ENCODE results near the gene HCN3. TPM values are rescaled to one million over a fixed set of nuclear protein-coding genes. Genes with fewer than 3 reads are reported as not detected.
"Not testable (repeated sequence)": the region's sequence is repeated elsewhere in the genome, so short reads cannot be mapped to it uniquely, and the experiment has no call there.

Gene HCN3
- total RNA-seq (1 to 10 TPM; 3.2 to 3.7 TPM), polyA plus RNA-seq (0.18 TPM)

GRCh38 chr1:155277070-155277901 is at the start of gene HCN3:
Gene HCN3, plus strand, starts transcription at chr1:155277463. Its CDS starts 128 bp downstream, at chr1:155277591.
- Mint-ChIP-seq H3K27ac (peak within 1 kb of the TSS; percentile 56 to 87 (median 64)), H3K9me3 (no peaks in the 10 kb centered on the region), H3K36me3 (peaks cover 0 to 10% (median 0%) of the 10 kb centered on the region in 3 donors), H3K4me1 (peaks cover 33 to 42% (median 37%) of the 10 kb centered on the region in 3 donors), H3K27me3 (no peaks in the 10 kb centered on the region), H3K4me3 (peak within 1 kb of the TSS; percentile 68 to 89 (median 80))
- Histone ChIP-seq H3K4me1 (ENCODE audit: insufficient read depth, low read length) (peaks cover 33% of the 10 kb centered on the region), H3K36me3 (ENCODE audit: insufficient read depth, low read length) (no peaks in the 10 kb centered on the region), H3K27me3 (ENCODE audit: insufficient read depth, low read length, poor library complexity, severe bottlenecking) (no peaks in the 10 kb centered on the region), H3K9me3 (ENCODE audit: low read length) (no peaks in the 10 kb centered on the region), H3K27ac (ENCODE audit: low read depth, low read length) (peak within 1 kb of the TSS; percentile 7), H3K4me3 (ENCODE audit: low read length) (peak within 1 kb of the TSS; percentile 59)
- DNase-seq: peak; percentile 82 to 94 (median 91)
- ChIA-PET CTCF (interaction anchor here (1.1 to 9.0 kb wide), 6 partner anchors 11 to 580 kb away, joined by 3 to 64 read pairs (median 7); partner anchors contain the start of gene GON4L), POLR2A (interaction anchor here (1.0 kb wide), 1 partner anchor 46 kb away, joined by 3 read pairs; no protein-coding TSS in a partner anchor)

- Histone ChIP-seq H3K27me3 (ENCODE audit: insufficient read depth, low read length, poor library complexity, severe bottlenecking) (no peaks in the 10 kb centered on the region), H3K4me1 (ENCODE audit: insufficient read depth, low read length) (peaks cover 17% of the 10 kb centered on the region), H3K9me3 (ENCODE audit: low read length) (no peaks in the 10 kb centered on the region), H3K4me3 (ENCODE audit: low read length) (peak overlapping the region; percentile 93), H3K36me3 (ENCODE audit: insufficient read depth, low read length) (no peaks in the 10 kb centered on the region), H3K27ac (ENCODE audit: low read depth, low read length) (peak overlapping the region; percentile 89)
- peaks cover 0 to 2% (median 0%) of the 10 kb centered on the region in 3 donors for H3K36me3 Mint-ChIP-seq
- peak overlapping the region; percentile 70 to 96 (median 87) for H3K4me3 Mint-ChIP-seq
- ChIA-PET POLR2A (interaction anchor here (0.9 to 2.5 kb wide), 3 partner anchors 13 to 33 kb away, joined by 3 to 9 read pairs (median 3); partner anchors contain the start of gene THBS3), CTCF (interaction anchor here (1.3 to 5.1 kb wide), 6 partner anchors 16 to 143 kb away, joined by 3 to 32 read pairs (median 10); partner anchors contain the start of gene THBS3)
- H3K27me3 Mint-ChIP-seq: peaks cover 0 to 2% of the 10 kb centered on the region in 2 donors
- peaks cover 23 to 24% (median 24%) of the 10 kb centered on the region in 3 donors for H3K4me1 Mint-ChIP-seq
- no peaks in the 10 kb centered on the region for H3K9me3 Mint-ChIP-seq
- DNase-seq: no peak
- peak overlapping the region; percentile 82 to 96 (median 94) for H3K27ac Mint-ChIP-seq
These were observed 49.2 kb upstream of the HCN3 start for GRCh38 chr1:155228096-155228427.

DNA sequence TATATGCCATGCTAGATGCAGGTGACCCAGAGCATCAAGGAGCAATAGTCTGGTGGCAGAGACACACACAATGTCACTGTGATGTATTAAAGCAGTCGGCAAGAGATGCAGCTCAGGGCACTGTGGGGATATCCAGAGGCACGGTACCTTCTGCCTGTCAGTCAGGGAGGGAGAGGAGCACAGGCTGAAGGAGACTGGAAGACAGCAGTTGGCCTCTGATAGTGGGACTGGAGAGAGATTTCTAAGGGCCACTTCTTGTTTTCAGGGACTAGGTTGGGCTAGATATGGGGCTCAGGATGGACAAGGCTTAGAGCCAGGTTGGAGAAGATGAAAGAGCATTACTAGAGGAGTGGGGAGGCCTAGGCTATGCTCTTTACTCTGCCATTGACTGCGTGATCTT is 46.0 kb upstream of the HCN3 start:
- H3K9me3 ChIP-seq (ENCODE audit: low read length); CTCF ChIA-PET; H3K27me3 ChIP-seq (ENCODE audit: insufficient read depth, low read length, poor library complexity, severe bottlenecking); H3K4me3 Mint-ChIP-seq; H3K27me3 Mint-ChIP-seq; H3K9me3 Mint-ChIP-seq; H3K4me3 ChIP-seq (ENCODE audit: low read length); H3K27ac ChIP-seq (ENCODE audit: low read depth, low read length); H3K36me3 ChIP-seq (ENCODE audit: insufficient read depth, low read length); POLR2A ChIA-PET; DNase-seq: not testable (repeated sequence)
- Mint-ChIP-seq H3K27ac (peak overlapping the region; percentile 17 to 83 (median 34)), H3K4me1 (peaks cover 24 to 27% (median 25%) of the 10 kb centered on the region in 3 donors), H3K36me3 (peaks cover 0 to 12% (median 5%) of the 10 kb centered on the region in 3 donors)
- peaks cover 12% of the 10 kb centered on the region for H3K4me1 ChIP-seq (ENCODE audit: insufficient read depth, low read length)

DNA sequence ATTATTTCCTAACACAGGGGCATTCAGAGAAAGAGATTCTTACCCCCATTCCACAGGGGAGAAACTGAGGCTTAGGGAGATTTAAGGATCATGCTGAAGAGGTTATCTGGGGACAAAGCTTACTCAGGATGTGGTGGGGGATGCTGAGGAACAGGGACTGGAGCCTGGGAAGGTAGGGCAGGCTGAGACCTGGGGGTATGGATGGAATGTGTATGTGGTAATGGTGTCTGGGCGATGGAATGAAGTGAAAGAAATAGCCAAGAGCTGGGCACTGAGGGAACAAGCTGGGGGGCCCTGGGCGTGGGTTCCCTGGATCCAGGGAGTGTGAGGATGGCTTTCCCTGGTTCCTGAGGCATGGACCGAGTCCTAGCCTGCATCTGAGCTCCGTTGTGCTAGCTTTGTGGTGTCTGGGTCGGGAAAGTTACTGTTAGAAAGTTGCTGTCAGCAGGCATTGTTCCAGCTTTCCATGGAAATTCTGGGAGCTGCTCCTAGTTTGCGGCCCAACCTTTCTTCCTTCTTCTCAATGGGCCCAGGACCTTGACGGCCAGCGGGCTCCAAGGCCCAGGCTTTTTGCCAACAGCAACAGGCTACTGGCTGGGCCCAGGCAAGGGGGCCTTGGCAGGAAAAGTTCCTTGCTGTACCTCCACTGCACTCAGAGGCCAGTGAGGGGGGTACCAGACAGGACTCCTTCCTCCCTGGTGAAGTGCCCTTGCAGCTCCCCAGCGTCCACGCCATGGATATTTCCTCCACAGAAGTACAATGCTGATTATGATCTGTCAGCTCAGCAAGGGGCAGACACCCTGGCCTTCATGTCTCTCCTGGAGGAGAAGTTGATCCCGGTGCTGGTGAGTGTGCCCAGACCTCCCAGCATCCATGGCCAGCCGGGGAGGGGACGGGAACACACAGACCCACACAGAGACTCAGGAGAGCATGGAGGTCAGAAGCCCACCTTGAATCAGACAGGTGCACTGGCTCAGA is 45.0 kb upstream of the HCN3 start:
- H3K9me3 Mint-ChIP-seq; POLR2A ChIA-PET; DNase-seq; H3K4me3 ChIP-seq (ENCODE audit: low read length); H3K4me3 Mint-ChIP-seq; H3K4me1 ChIP-seq (ENCODE audit: insufficient read depth, low read length); H3K27ac ChIP-seq (ENCODE audit: low read depth, low read length); H3K36me3 ChIP-seq (ENCODE audit: insufficient read depth, low read length); H3K9me3 ChIP-seq (ENCODE audit: low read length); CTCF ChIA-PET; H3K27me3 ChIP-seq (ENCODE audit: insufficient read depth, low read length, poor library complexity, severe bottlenecking); H3K27me3 Mint-ChIP-seq: not testable (repeated sequence)
- peaks cover 14 to 17% (median 15%) of the 10 kb centered on the region in 3 donors for H3K4me1 Mint-ChIP-seq
- peak overlapping the region in 4 of 8 donors; percentile 29 to 89 (median 70) for H3K27ac Mint-ChIP-seq
- H3K36me3 Mint-ChIP-seq: peaks cover 5 to 20% (median 5%) of the 10 kb centered on the region in 3 donors

GRCh38 chr1:155233502-155233901 is 43.8 kb upstream of the HCN3 start:
- peaks cover 5 to 29% (median 5%) of the 10 kb centered on the region in 3 donors for H3K36me3 Mint-ChIP-seq
- DNase-seq; H3K9me3 ChIP-seq (ENCODE audit: low read length); H3K27ac Mint-ChIP-seq; H3K4me3 Mint-ChIP-seq; H3K27ac ChIP-seq (ENCODE audit: low read depth, low read length); H3K36me3 ChIP-seq (ENCODE audit: insufficient read depth, low read length); H3K4me3 ChIP-seq (ENCODE audit: low read length); CTCF ChIA-PET; H3K27me3 Mint-ChIP-seq; H3K4me1 Mint-ChIP-seq; H3K4me1 ChIP-seq (ENCODE audit: insufficient read depth, low read length); H3K9me3 Mint-ChIP-seq; H3K27me3 ChIP-seq (ENCODE audit: insufficient read depth, low read length, poor library complexity, severe bottlenecking); POLR2A ChIA-PET: not testable (repeated sequence)

GRCh38 chr1:155235375-155235774 is 41.9 kb upstream of the HCN3 start:
- H3K27me3 ChIP-seq (ENCODE audit: insufficient read depth, low read length, poor library complexity, severe bottlenecking); POLR2A ChIA-PET; CTCF ChIA-PET; H3K9me3 ChIP-seq (ENCODE audit: low read length); H3K27ac ChIP-seq (ENCODE audit: low read depth, low read length); H3K27me3 Mint-ChIP-seq; H3K36me3 ChIP-seq (ENCODE audit: insufficient read depth, low read length); H3K9me3 Mint-ChIP-seq; H3K4me1 ChIP-seq (ENCODE audit: insufficient read depth, low read length); H3K4me3 ChIP-seq (ENCODE audit: low read length); DNase-seq: not testable (repeated sequence)
- peaks cover 5 to 39% (median 5%) of the 10 kb centered on the region in 3 donors for H3K36me3 Mint-ChIP-seq
- peaks cover 13 to 16% (median 16%) of the 10 kb centered on the region in 3 donors for H3K4me1 Mint-ChIP-seq
- peak overlapping the region in 5 of 8 donors; percentile 31 to 83 (median 58) for H3K27ac Mint-ChIP-seq
- H3K4me3 Mint-ChIP-seq: peak overlapping the region in 2 of 7 donors; percentile 32

DNA sequence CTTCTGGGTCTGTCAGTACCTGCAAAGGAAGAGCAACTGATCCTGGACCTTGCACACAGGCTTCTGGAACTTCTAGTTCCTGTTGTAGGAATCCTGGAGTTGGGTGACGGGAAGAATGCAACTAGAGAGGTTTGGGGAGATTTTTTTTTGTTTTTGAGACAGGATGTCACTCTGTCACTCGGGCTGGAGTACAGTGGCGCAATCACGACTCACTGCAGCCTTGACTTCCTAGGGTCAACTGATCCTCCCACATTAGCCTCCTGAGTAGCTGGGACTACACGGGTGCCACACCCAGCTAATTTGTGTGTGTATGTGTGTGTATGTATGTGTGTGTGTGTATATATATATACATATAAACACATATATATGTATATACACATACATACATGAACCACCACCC is 40.8 kb upstream of the HCN3 start:
- H3K27me3 Mint-ChIP-seq: no peaks in the 10 kb centered on the region
- Histone ChIP-seq H3K27me3 (ENCODE audit: insufficient read depth, low read length, poor library complexity, severe bottlenecking) (no peaks in the 10 kb centered on the region), H3K4me3 (ENCODE audit: low read length) (no peak overlapping the region), H3K4me1 (ENCODE audit: insufficient read depth, low read length) (peaks cover 12% of the 10 kb centered on the region), H3K9me3 (ENCODE audit: low read length) (no peaks in the 10 kb centered on the region), H3K36me3 (ENCODE audit: insufficient read depth, low read length) (no peaks in the 10 kb centered on the region), H3K27ac (ENCODE audit: low read depth, low read length) (no peak overlapping the region)
- no peak for DNase-seq
- no peaks in the 10 kb centered on the region for H3K9me3 Mint-ChIP-seq
- H3K36me3 Mint-ChIP-seq: peaks cover 5 to 41% (median 5%) of the 10 kb centered on the region in 3 donors
- CTCF ChIA-PET: interaction anchor here (0.8 to 1.0 kb wide), 2 partner anchors 10 to 14 kb away, joined by 3 to 4 read pairs; no protein-coding TSS in a partner anchor
- POLR2A ChIA-PET: no interaction called here
- peak overlapping the region in 1 of 7 donors; percentile 69 for H3K4me3 Mint-ChIP-seq
- H3K27ac Mint-ChIP-seq: peak overlapping the region in 5 of 8 donors; percentile 9 to 85 (median 26)
- peaks cover 24 to 27% (median 25%) of the 10 kb centered on the region in 3 donors for H3K4me1 Mint-ChIP-seq

Data from CD8-positive, alpha-beta memory T cell (primary cell).